Measurements from ENCODE around the gene WWP2.
"Not testable (repeated sequence)": the region's sequence is repeated elsewhere in the genome, so short reads cannot be mapped to it uniquely, and the experiment has no call there.

- not testable (repeated sequence) for TF ChIP-seq CTCF, POLR2A (IDR thresholded peaks at IDR 0.05)
These were observed 53.2 kb downstream of the WWP2 start for GRCh38 chr16:69815216-69815883.

All from esophagus squamous epithelium (tissue), 4 donors.